ENCODE results near the gene CDC42BPG.

GRCh38 chr11:64881476-64881875 lies 37.0 kb upstream of the CDC42BPG start:
- TF ChIP-seq, protein P1, sequence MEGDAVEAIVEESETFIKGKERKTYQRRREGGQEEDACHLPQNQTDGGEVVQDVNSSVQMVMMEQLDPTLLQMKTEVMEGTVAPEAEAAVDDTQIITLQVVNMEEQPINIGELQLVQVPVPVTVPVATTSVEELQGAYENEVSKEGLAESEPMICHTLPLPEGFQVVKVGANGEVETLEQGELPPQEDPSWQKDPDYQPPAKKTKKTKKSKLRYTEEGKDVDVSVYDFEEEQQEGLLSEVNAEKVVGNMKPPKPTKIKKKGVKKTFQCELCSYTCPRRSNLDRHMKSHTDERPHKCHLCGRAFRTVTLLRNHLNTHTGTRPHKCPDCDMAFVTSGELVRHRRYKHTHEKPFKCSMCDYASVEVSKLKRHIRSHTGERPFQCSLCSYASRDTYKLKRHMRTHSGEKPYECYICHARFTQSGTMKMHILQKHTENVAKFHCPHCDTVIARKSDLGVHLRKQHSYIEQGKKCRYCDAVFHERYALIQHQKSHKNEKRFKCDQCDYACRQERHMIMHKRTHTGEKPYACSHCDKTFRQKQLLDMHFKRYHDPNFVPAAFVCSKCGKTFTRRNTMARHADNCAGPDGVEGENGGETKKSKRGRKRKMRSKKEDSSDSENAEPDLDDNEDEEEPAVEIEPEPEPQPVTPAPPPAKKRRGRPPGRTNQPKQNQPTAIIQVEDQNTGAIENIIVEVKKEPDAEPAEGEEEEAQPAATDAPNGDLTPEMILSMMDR (conservative IDR thresholded peaks at IDR 0.05 in 1 of 2, IDR thresholded peaks at IDR 0.05 in 1 of 2; ENCODE audit: low read depth in 1 of 2, low read length in 2 of 2) = no peak
- no peak for TF ChIP-seq EZH2 (IDR thresholded peaks at IDR 0.05; ENCODE audit: low read length, missing control alignments)
